Endothelial cell of umbilical vein (primary cell): Measurements from ENCODE around the gene NAMPT.
"Not testable (repeated sequence)": the region's sequence is repeated elsewhere in the genome, so short reads cannot be mapped to it uniquely, and the experiment has no call there.

Experiments
- EZH2 ChIP-seq: IDR thresholded peaks from 2 replicates; pipeline ENCODE4 v1.6.1; 2012; ENCODE audit warnings: borderline replicate concordance, low read depth, mild to moderate bottlenecking, moderate library complexity, low read length, inconsistent platforms; ENCODE audit not compliant: severe bottlenecking
- MYC ChIP-seq: IDR thresholded peaks from one replicate; pipeline ENCODE4 v1.6.1; 2011; ENCODE audit warnings: mild to moderate bottlenecking, low read depth, low read length
- POLR2A ChIP-seq: IDR thresholded peaks from 2 replicates; pipeline ENCODE4 v1.6.1; 2012; ENCODE audit warnings: low read depth, mild to moderate bottlenecking, control low read depth, low read length
- POLR2AphosphoS5 ChIP-seq: IDR thresholded peaks from 2 replicates; pipeline ENCODE4 v1.6.1; 2012; ENCODE audit warnings: low read depth, mild to moderate bottlenecking, control low read depth, low read length, moderate library complexity; ENCODE audit not compliant: insufficient read depth
- TF ChIP-seq, protein P1 (sequence below), 2 donors: IDR thresholded peaks; 1 replicate in 1 of 2; 2 replicates in 1 of 2; pipeline ENCODE4 v1.5.1; 2011; ENCODE audit warnings: low read length in 2 of 2, mild to moderate bottlenecking in 2 of 2, moderate library complexity in 2 of 2, control low read depth in 1 of 2, inconsistent platforms in 1 of 2, low read depth in 1 of 2; ENCODE audit not compliant: insufficient read depth in 1 of 2; ENCODE audit errors: extremely low read depth in 1 of 2

GRCh38 chr7:106208944-106209343 lies 75.8 kb downstream of the NAMPT start:
- TF ChIP-seq EZH2, POLR2AphosphoS5, MYC, POLR2A: not testable (repeated sequence)
- TF ChIP-seq, protein P1, sequence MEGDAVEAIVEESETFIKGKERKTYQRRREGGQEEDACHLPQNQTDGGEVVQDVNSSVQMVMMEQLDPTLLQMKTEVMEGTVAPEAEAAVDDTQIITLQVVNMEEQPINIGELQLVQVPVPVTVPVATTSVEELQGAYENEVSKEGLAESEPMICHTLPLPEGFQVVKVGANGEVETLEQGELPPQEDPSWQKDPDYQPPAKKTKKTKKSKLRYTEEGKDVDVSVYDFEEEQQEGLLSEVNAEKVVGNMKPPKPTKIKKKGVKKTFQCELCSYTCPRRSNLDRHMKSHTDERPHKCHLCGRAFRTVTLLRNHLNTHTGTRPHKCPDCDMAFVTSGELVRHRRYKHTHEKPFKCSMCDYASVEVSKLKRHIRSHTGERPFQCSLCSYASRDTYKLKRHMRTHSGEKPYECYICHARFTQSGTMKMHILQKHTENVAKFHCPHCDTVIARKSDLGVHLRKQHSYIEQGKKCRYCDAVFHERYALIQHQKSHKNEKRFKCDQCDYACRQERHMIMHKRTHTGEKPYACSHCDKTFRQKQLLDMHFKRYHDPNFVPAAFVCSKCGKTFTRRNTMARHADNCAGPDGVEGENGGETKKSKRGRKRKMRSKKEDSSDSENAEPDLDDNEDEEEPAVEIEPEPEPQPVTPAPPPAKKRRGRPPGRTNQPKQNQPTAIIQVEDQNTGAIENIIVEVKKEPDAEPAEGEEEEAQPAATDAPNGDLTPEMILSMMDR (IDR thresholded peaks at IDR 0.05; ENCODE audit: extremely low read depth in 1 of 2, insufficient read depth in 1 of 2, low read depth in 1 of 2, low read length in 2 of 2): not testable (repeated sequence)
